Body of pancreas (tissue), 4 donors: ENCODE measurements around the gene NOA1.

Experiments
- POLR2A ChIP-seq, 3 donors: fragments of 450-650 bp; IDR thresholded peaks; one replicate each; pipeline ENCODE4 v1.6.1; 2016; ENCODE audit warnings: antibody characterized with exemption in 3 of 3, mild to moderate bottlenecking in 2 of 3
- TF ChIP-seq, protein P1 (sequence below), 7 experiments: fragments of 450-650 bp in 4 of 7; fragments of 200-600 bp in 3 of 7; sonication (generic) in 3 of 7; IDR thresholded peaks; one replicate each; pipeline ENCODE4 v1.5.1; 2016 to 2019; ENCODE audit warnings: antibody characterized with exemption in 7 of 7

GRCh38 chr4:56940403-56940802 lies 37.0 kb downstream of the NOA1 start:
- TF ChIP-seq, protein P1, sequence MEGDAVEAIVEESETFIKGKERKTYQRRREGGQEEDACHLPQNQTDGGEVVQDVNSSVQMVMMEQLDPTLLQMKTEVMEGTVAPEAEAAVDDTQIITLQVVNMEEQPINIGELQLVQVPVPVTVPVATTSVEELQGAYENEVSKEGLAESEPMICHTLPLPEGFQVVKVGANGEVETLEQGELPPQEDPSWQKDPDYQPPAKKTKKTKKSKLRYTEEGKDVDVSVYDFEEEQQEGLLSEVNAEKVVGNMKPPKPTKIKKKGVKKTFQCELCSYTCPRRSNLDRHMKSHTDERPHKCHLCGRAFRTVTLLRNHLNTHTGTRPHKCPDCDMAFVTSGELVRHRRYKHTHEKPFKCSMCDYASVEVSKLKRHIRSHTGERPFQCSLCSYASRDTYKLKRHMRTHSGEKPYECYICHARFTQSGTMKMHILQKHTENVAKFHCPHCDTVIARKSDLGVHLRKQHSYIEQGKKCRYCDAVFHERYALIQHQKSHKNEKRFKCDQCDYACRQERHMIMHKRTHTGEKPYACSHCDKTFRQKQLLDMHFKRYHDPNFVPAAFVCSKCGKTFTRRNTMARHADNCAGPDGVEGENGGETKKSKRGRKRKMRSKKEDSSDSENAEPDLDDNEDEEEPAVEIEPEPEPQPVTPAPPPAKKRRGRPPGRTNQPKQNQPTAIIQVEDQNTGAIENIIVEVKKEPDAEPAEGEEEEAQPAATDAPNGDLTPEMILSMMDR (IDR thresholded peaks at IDR 0.05): no peak
- TF ChIP-seq POLR2A (IDR thresholded peaks at IDR 0.05): no peak
